ENCODE results near the gene TACC2. TPM values are rescaled to one million over a fixed set of nuclear protein-coding genes. Genes with fewer than 3 reads are reported as not detected.
A peak's percentile ranks its signal among the peaks of the same experiment; 100 is the strongest.

TACC2 gene
- total RNA-seq, 1 experiment from 2014 or later: 24.4 TPM

- Mint-ChIP-seq H3K27ac (ENCODE audit: unreplicated experiment) (peak overlapping the region; percentile 39), H3K27me3 (ENCODE audit: unreplicated experiment) (no peaks in the 10 kb centered on the region), H3K4me3 (ENCODE audit: low read depth, unreplicated experiment) (peak overlapping the region; percentile 84), H3K9me3 (ENCODE audit: low read depth, unreplicated experiment) (no peaks in the 10 kb centered on the region), H3K4me1 (ENCODE audit: low read depth, unreplicated experiment) (peaks cover 28% of the 10 kb centered on the region), H3K36me3 (ENCODE audit: insufficient read depth, unreplicated experiment) (peaks cover 24% of the 10 kb centered on the region)
- BruUV-seq (replicated peaks): no TSS peak
- TF ChIP-seq, protein P1, sequence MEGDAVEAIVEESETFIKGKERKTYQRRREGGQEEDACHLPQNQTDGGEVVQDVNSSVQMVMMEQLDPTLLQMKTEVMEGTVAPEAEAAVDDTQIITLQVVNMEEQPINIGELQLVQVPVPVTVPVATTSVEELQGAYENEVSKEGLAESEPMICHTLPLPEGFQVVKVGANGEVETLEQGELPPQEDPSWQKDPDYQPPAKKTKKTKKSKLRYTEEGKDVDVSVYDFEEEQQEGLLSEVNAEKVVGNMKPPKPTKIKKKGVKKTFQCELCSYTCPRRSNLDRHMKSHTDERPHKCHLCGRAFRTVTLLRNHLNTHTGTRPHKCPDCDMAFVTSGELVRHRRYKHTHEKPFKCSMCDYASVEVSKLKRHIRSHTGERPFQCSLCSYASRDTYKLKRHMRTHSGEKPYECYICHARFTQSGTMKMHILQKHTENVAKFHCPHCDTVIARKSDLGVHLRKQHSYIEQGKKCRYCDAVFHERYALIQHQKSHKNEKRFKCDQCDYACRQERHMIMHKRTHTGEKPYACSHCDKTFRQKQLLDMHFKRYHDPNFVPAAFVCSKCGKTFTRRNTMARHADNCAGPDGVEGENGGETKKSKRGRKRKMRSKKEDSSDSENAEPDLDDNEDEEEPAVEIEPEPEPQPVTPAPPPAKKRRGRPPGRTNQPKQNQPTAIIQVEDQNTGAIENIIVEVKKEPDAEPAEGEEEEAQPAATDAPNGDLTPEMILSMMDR (IDR thresholded peaks at IDR 0.05; ENCODE audit: unreplicated experiment): no peak
- CTCF ChIA-PET: interaction anchor here (1.0 to 1.7 kb wide), 3 partner anchors 25 to 60 kb away, joined by 3 to 14 read pairs (median 9); no protein-coding TSS in a partner anchor
- no peak for DNase-seq
- intact Hi-C loops (cut with micrococcal nuclease; ENCODE audit: unreplicated experiment): loop anchor here (2.0 kb wide), 1 partner anchor 57 kb away; no protein-coding TSS in a partner anchor
Measured at GRCh38 chr10:122112021-122112616, 123.2 kb downstream of the TACC2 start.

DNA sequence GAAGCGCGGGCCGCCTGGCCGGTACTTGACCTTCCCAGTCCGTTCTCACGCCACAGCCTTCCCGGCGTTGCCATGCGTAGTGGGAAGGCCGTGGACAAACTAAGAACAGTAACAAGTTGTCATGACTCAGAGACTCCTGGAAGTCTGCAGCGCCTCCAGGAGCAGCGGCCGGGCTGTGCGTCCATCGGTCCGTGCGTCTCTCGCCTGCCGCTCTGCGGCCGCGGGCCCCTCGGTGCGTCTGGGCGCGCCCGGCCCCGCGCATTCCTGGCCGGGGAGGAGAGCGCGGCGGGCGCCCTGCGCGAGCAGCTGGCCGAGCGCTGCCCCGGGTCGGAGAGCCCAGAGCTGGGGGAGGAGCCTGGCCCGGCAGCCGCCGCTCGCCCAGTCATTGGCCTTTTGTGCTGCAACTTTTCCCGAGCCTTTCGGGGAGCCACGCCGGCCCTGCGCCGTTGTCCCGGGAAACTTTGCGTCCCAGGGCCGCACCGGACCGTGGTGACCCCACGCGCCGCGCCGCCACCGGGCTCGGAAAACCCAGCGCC, 123.7 kb downstream of the TACC2 start:
- Mint-ChIP-seq H3K27me3 (ENCODE audit: unreplicated experiment) (no peaks in the 10 kb centered on the region), H3K27ac (ENCODE audit: unreplicated experiment) (peak overlapping the region; percentile 39), H3K9me3 (ENCODE audit: low read depth, unreplicated experiment) (no peaks in the 10 kb centered on the region), H3K4me1 (ENCODE audit: low read depth, unreplicated experiment) (peaks cover 28% of the 10 kb centered on the region), H3K4me3 (ENCODE audit: low read depth, unreplicated experiment) (peak overlapping the region; percentile 84), H3K36me3 (ENCODE audit: insufficient read depth, unreplicated experiment) (peaks cover 24% of the 10 kb centered on the region)
- TF ChIP-seq, protein P1 (IDR thresholded peaks at IDR 0.05; ENCODE audit: unreplicated experiment): no peak
- CTCF ChIA-PET: interaction anchor here (0.5 to 1.7 kb wide), 6 partner anchors 19 to 61 kb away, joined by 3 to 14 read pairs (median 6); no protein-coding TSS in a partner anchor
- BruUV-seq (replicated peaks): no TSS peak
- DNase-seq: peak; percentile 80
- intact Hi-C loops (cut with micrococcal nuclease; ENCODE audit: unreplicated experiment): loop anchor here (2.0 kb wide), 1 partner anchor 58 kb away; no protein-coding TSS in a partner anchor

DNA sequence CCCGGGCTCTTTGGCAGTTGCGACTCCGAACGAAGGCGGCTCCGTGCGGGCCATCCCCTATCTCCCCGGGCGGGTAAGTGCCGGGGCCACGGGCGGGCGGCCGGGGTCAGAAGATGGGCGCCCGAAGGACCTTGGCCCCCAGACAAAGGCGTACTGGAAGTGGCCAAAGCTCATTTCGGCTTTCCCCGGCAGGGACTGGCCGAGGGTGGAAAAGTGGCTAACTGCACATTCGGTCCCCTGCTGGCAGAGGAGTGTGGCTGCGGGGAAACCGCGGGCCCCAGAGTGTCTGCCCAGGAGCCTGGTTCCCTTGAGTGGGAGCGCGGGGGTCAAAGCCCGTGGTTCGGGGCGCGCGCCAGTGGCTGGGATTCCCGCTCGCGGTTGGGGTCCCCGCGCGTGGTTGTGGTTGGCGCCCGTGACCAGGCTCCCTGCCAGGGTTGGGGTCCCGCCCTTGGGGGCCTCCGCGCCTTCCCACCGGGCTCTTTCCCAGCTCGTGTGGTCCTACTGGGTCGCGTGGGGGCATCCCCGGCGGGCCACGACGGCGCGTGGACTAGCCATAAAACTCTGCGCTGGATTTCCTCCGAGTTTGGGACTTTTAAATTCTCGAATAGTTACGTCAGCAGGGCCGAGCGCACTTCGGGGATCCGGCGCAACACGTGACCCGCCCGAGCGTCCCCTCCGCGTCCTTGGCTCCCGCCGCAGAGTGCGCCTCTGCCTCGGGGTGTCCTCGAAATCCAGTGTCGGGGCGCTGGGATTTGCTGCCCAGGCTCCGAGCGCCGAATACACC, 124.4 kb downstream of the TACC2 start:
- no peaks in the 10 kb centered on the region for H3K27me3 Mint-ChIP-seq (ENCODE audit: unreplicated experiment)
- intact Hi-C loops (cut with micrococcal nuclease; ENCODE audit: unreplicated experiment): loop anchor here (2.0 kb wide), 1 partner anchor 59 kb away; no protein-coding TSS in a partner anchor
- peaks cover 24% of the 10 kb centered on the region for H3K36me3 Mint-ChIP-seq (ENCODE audit: insufficient read depth, unreplicated experiment)
- H3K27ac Mint-ChIP-seq (ENCODE audit: unreplicated experiment): peak overlapping the region; percentile 76
- BruUV-seq (replicated peaks): TSS peak; percentile 69
- peak; percentile 74 for DNase-seq
- TF ChIP-seq, protein P1 (IDR thresholded peaks at IDR 0.05; ENCODE audit: unreplicated experiment): peak; percentile 54
- CTCF ChIA-PET: interaction anchor here (0.5 to 1.7 kb wide), 6 partner anchors 18 to 61 kb away, joined by 3 to 14 read pairs (median 6); no protein-coding TSS in a partner anchor
- H3K9me3 Mint-ChIP-seq (ENCODE audit: low read depth, unreplicated experiment): no peaks in the 10 kb centered on the region
- H3K4me3 Mint-ChIP-seq (ENCODE audit: low read depth, unreplicated experiment): peak overlapping the region; percentile 84
- H3K4me1 Mint-ChIP-seq (ENCODE audit: low read depth, unreplicated experiment): peaks cover 28% of the 10 kb centered on the region

- CTCF ChIA-PET: interaction anchor here (0.6 kb wide), 1 partner anchor 17 kb away, joined by 3 read pairs; no protein-coding TSS in a partner anchor
- no peak for DNase-seq
- TF ChIP-seq, protein P1 (IDR thresholded peaks at IDR 0.05; ENCODE audit: unreplicated experiment): no peak
- Mint-ChIP-seq H3K36me3 (ENCODE audit: insufficient read depth, unreplicated experiment) (peaks cover 24% of the 10 kb centered on the region), H3K9me3 (ENCODE audit: low read depth, unreplicated experiment) (no peaks in the 10 kb centered on the region), H3K27ac (ENCODE audit: unreplicated experiment) (peak overlapping the region; percentile 76), H3K4me3 (ENCODE audit: low read depth, unreplicated experiment) (peak overlapping the region; percentile 84), H3K4me1 (ENCODE audit: low read depth, unreplicated experiment) (peaks cover 28% of the 10 kb centered on the region), H3K27me3 (ENCODE audit: unreplicated experiment) (no peaks in the 10 kb centered on the region)
- intact Hi-C loops (cut with micrococcal nuclease; ENCODE audit: unreplicated experiment): loop anchor here (2.0 kb wide), 1 partner anchor 59 kb away; no protein-coding TSS in a partner anchor
- TSS peak; percentile 39 for BruUV-seq (replicated peaks)
Measured at GRCh38 chr10:122113945-122114747, 125.2 kb downstream of the TACC2 start.
